Measurements from ENCODE around the gene CASKIN1. TPM values are rescaled to one million over a fixed set of nuclear protein-coding genes. Genes with fewer than 3 reads are reported as not detected.

The CASKIN1 gene
- total RNA-seq, 1 experiment from 2014 or later, result 4.5 TPM

DNA sequence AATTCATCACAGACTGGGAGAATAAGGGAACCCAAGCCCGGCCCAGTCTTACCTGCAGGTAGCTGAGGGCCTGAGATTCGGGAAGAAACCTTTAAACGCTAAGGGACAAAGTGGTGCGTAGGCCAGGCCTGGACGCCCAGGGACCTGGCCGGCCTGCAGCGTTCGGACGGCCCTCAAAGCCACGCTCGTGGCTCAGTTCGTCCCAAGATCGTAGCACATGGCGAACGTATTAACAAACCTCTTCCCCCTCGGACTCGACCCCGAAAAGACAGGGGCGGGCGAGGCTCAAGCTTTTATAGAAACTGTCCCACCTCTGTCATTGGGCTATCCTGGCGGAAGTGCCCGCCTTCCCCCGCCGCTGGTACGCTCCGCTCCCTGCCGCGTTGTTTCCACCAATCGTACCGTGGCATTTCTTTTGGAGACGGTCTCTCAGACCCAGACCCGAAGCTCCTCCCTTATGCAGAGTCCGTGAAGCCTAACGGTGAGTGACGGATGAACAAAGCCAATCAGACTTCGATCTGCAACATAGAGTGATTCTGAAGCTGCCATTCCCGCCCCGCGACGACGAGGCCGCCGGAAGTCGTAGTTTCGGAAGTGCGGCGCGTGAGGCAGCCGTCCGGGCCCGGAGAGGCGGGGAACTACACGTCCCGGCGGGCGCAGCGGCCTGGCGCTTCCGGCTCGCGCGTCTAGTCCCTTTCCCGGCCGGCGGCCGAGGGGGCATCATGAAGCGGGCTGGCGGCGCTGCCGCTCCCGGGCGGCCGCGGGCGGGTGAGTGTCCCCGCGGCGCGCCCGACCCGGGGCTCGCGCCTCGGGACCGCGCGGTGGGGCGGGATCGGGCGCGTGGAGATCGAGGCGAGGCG, 41.1 kb downstream of the CASKIN1 start, which contains the start of gene TRAF7:
Gene TRAF7 (plus strand): TSS at position 692 of the 860 bp plus-strand sequence. CDS start 8,139 bp downstream, outside the sequence.
- in situ Hi-C loops (cut with HindIII; ENCODE audit: low pct_unique_long_range_greater_than_20kb, low sequenced_read_pairs) (no loop called here), intact Hi-C loops (cut with micrococcal nuclease; ENCODE audit: unreplicated experiment) (no loop called here)
- peak; percentile 96 for TF ChIP-seq SIN3A (IDR thresholded peaks at IDR 0.05; ENCODE audit: borderline replicate concordance, insufficient read depth, low read depth, low read length)
- TF ChIP-seq, protein P1, sequence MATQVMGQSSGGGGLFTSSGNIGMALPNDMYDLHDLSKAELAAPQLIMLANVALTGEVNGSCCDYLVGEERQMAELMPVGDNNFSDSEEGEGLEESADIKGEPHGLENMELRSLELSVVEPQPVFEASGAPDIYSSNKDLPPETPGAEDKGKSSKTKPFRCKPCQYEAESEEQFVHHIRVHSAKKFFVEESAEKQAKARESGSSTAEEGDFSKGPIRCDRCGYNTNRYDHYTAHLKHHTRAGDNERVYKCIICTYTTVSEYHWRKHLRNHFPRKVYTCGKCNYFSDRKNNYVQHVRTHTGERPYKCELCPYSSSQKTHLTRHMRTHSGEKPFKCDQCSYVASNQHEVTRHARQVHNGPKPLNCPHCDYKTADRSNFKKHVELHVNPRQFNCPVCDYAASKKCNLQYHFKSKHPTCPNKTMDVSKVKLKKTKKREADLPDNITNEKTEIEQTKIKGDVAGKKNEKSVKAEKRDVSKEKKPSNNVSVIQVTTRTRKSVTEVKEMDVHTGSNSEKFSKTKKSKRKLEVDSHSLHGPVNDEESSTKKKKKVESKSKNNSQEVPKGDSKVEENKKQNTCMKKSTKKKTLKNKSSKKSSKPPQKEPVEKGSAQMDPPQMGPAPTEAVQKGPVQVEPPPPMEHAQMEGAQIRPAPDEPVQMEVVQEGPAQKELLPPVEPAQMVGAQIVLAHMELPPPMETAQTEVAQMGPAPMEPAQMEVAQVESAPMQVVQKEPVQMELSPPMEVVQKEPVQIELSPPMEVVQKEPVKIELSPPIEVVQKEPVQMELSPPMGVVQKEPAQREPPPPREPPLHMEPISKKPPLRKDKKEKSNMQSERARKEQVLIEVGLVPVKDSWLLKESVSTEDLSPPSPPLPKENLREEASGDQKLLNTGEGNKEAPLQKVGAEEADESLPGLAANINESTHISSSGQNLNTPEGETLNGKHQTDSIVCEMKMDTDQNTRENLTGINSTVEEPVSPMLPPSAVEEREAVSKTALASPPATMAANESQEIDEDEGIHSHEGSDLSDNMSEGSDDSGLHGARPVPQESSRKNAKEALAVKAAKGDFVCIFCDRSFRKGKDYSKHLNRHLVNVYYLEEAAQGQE (IDR thresholded peaks at IDR 0.05; ENCODE audit: insufficient read depth in 1 of 2, low read depth in 2 of 2, low read length in 1 of 2), result no peak
- TF ChIP-seq, protein P2, sequence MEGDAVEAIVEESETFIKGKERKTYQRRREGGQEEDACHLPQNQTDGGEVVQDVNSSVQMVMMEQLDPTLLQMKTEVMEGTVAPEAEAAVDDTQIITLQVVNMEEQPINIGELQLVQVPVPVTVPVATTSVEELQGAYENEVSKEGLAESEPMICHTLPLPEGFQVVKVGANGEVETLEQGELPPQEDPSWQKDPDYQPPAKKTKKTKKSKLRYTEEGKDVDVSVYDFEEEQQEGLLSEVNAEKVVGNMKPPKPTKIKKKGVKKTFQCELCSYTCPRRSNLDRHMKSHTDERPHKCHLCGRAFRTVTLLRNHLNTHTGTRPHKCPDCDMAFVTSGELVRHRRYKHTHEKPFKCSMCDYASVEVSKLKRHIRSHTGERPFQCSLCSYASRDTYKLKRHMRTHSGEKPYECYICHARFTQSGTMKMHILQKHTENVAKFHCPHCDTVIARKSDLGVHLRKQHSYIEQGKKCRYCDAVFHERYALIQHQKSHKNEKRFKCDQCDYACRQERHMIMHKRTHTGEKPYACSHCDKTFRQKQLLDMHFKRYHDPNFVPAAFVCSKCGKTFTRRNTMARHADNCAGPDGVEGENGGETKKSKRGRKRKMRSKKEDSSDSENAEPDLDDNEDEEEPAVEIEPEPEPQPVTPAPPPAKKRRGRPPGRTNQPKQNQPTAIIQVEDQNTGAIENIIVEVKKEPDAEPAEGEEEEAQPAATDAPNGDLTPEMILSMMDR (IDR thresholded peaks at IDR 0.05), result no peak
- peak; percentile 34; the same call in 1 of the 2 replicates for TF ChIP-seq TCF7L2 (IDR thresholded peaks at IDR 0.05; ENCODE audit: low read depth, low read length)
- TF ChIP-seq POLR2AphosphoS5 (IDR thresholded peaks at IDR 0.05; ENCODE audit: low read depth, low read length), result peak; percentile 100
- Histone ChIP-seq H3K9me3 (ENCODE audit: control insufficient read depth, insufficient read depth, low read depth, low read length) (no peaks in the 10 kb centered on the region), H3K36me3 (ENCODE audit: control insufficient read depth, insufficient read depth, low read length) (peaks cover 15% of the 10 kb centered on the region; the same call in 1 of the 2 replicates), H3K27ac (ENCODE audit: low read length) (peak within 1 kb of the TSS; percentile 100), H3K4me3 (ENCODE audit: low read depth in 2 of 2, low read length in 2 of 2) (peak within 1 kb of the TSS; percentile 98 to 100), H3K4me1 (ENCODE audit: control insufficient read depth, insufficient read depth, low read length) (peaks cover 58% of the 10 kb centered on the region), H3K27me3 (ENCODE audit: control insufficient read depth, insufficient read depth, low read length) (no peaks in the 10 kb centered on the region)
- DNase-seq (ENCODE audit: low read depth, low spot score) (peak; percentile 100), ATAC-seq (peak; percentile 76)
- ChIA-PET POLR2A (interaction anchor here (0.6 to 1.1 kb wide), 6 partner anchors 10 to 132 kb away, joined by 3 to 9 read pairs (median 3); partner anchors contain the start of gene ECI1), CTCF (no interaction called here)
- no TSS peak for BruUV-seq (replicated peaks)

DNA sequence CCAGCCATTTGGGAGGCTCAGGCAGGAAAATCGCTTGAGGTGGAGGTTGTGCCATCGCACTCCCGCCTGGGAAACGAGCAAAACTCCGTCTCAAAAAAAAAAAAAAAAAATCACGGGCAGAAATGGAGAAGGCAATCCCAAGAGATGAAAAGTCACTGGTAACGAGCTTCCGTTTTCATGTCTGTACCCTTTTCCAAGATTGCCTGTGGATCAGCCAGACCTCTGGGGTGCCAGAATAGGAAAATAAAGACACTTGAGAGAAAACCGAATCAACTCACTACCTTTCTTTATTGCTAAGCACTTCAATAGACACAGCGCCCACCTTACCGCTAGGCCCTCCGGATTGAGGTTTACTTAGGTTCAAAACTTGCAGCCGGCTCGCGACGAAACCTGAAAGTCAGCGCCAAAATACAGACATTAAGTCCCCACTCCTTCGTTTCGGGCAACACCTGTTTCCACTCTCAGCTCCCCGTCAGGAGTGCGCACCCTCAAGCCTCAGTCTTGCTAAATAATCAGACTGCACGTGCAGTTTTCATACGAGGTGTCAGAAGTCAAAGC, 41.8 kb downstream of the CASKIN1 start:
- no peaks in the 10 kb centered on the region for H3K27me3 ChIP-seq (ENCODE audit: control insufficient read depth, insufficient read depth, low read length)
- H3K27ac ChIP-seq (ENCODE audit: low read length), result peak overlapping the region; percentile 100
- in situ Hi-C loops (cut with HindIII; ENCODE audit: low pct_unique_long_range_greater_than_20kb, low sequenced_read_pairs), result no loop called here
- peaks cover 15% of the 10 kb centered on the region; the same call in 1 of the 2 replicates for H3K36me3 ChIP-seq (ENCODE audit: control insufficient read depth, insufficient read depth, low read length)
- ATAC-seq (no peak), DNase-seq (ENCODE audit: low read depth, low spot score) (no peak)
- POLR2A ChIA-PET, result interaction anchor here (0.7 to 1.1 kb wide), 3 partner anchors 11 to 132 kb away, joined by 3 to 9 read pairs (median 3); no protein-coding TSS in a partner anchor
- peak overlapping the region; percentile 93 to 100 for H3K4me3 ChIP-seq (ENCODE audit: low read depth in 2 of 2, low read length in 2 of 2)
- intact Hi-C loops (cut with micrococcal nuclease; ENCODE audit: unreplicated experiment), result no loop called here
- H3K9me3 ChIP-seq (ENCODE audit: control insufficient read depth, insufficient read depth, low read depth, low read length), result no peaks in the 10 kb centered on the region
- no peak for TF ChIP-seq TCF7L2 (IDR thresholded peaks at IDR 0.05; ENCODE audit: low read depth, low read length)
- TF ChIP-seq POLR2AphosphoS5 (IDR thresholded peaks at IDR 0.05; ENCODE audit: low read depth, low read length), result no peak; the same call in 1 of the 2 replicates
- TF ChIP-seq, protein P2 (IDR thresholded peaks at IDR 0.05), result no peak
- TF ChIP-seq, protein P1 (IDR thresholded peaks at IDR 0.05; ENCODE audit: insufficient read depth in 1 of 2, low read depth in 2 of 2, low read length in 1 of 2), result no peak
- no peak for TF ChIP-seq SIN3A (IDR thresholded peaks at IDR 0.05; ENCODE audit: borderline replicate concordance, insufficient read depth, low read depth, low read length)
- TSS peak; percentile 98 for BruUV-seq (replicated peaks)
- H3K4me1 ChIP-seq (ENCODE audit: control insufficient read depth, insufficient read depth, low read length), result peaks cover 57% of the 10 kb centered on the region
- CTCF ChIA-PET, result no interaction called here

All from Panc1 (cell line).